Subcutaneous abdominal adipose tissue (tissue), 5 donors: Measurements from ENCODE around the gene HOXA10.

Source experiments
- H3K27ac ChIP-seq: one replicate; pipeline ENCODE4 v1.7.0; 2013; ENCODE audit warnings: low read depth, mild to moderate bottlenecking, inconsistent platforms, low read length, moderate library complexity
- H3K27me3 ChIP-seq, 5 donors: one replicate each; pipeline ENCODE4 v1.7.0; 2013; ENCODE audit warnings: low read length in 5 of 5, inconsistent platforms in 1 of 5; ENCODE audit not compliant: control insufficient read depth in 5 of 5, insufficient read depth in 4 of 5
- H3K36me3 ChIP-seq, 5 donors: one replicate each; pipeline ENCODE4 v1.7.0; 2013; ENCODE audit warnings: low read length in 5 of 5; ENCODE audit not compliant: control insufficient read depth in 5 of 5, insufficient read depth in 5 of 5
- H3K4me1 ChIP-seq, 5 donors: one replicate each; pipeline ENCODE4 v1.7.0; 2013; ENCODE audit warnings: low read length in 5 of 5, mild to moderate bottlenecking in 3 of 5, moderate library complexity in 1 of 5; ENCODE audit not compliant: control insufficient read depth in 5 of 5, insufficient read depth in 5 of 5
- H3K4me3 ChIP-seq, 5 donors: one replicate each; pipeline ENCODE4 v1.7.0; 2013; ENCODE audit warnings: low read length in 5 of 5, low read depth in 1 of 5
- H3K9ac ChIP-seq, 5 donors: one replicate each; pipeline ENCODE4 v1.7.0; 2013; ENCODE audit warnings: low read length in 5 of 5, mild to moderate bottlenecking in 4 of 5, moderate library complexity in 3 of 5
- H3K9me3 ChIP-seq, 5 donors: one replicate each; pipeline ENCODE4 v1.7.0; 2013; ENCODE audit warnings: low read length in 5 of 5; ENCODE audit not compliant: control insufficient read depth in 5 of 5
- donor health status: healthy.
- donor health status: healthy.
- donor health status: healthy.
- donor health status: healthy.
- donor health status: healthy.

Gene HOXA10

GRCh38 chr7:27124096-27124901, 49.8 kb downstream of the HOXA10 start:
- H3K9ac ChIP-seq: no peak overlapping the region
- H3K9me3 ChIP-seq: no peaks in the 10 kb centered on the region
- no peak overlapping the region for H3K4me3 ChIP-seq
- H3K27me3 ChIP-seq: no peaks in the 10 kb centered on the region
- peaks cover 5 to 27% (median 22%) of the 10 kb centered on the region in 5 donors for H3K36me3 ChIP-seq
- peaks cover 11 to 92% (median 69%) of the 10 kb centered on the region in 5 donors for H3K4me1 ChIP-seq
- H3K27ac ChIP-seq: peak overlapping the region; percentile 61

GRCh38 chr7:27123477-27124053, 50.6 kb downstream of the HOXA10 start:
- Histone ChIP-seq H3K36me3 (peaks cover 5 to 26% (median 19%) of the 10 kb centered on the region in 5 donors), H3K4me1 (peaks cover 11 to 92% (median 69%) of the 10 kb centered on the region in 5 donors), H3K4me3 (no peak overlapping the region), H3K27me3 (no peaks in the 10 kb centered on the region), H3K9me3 (no peaks in the 10 kb centered on the region), H3K9ac (no peak overlapping the region), H3K27ac (peak overlapping the region; percentile 61)

GRCh38 chr7:27123007-27123476, 51.1 kb downstream of the HOXA10 start:
- Histone ChIP-seq H3K27me3 (no peaks in the 10 kb centered on the region), H3K9ac (no peak overlapping the region), H3K4me1 (peaks cover 10 to 92% (median 68%) of the 10 kb centered on the region in 5 donors), H3K36me3 (peaks cover 5 to 28% (median 19%) of the 10 kb centered on the region in 5 donors), H3K9me3 (no peaks in the 10 kb centered on the region), H3K4me3 (no peak overlapping the region), H3K27ac (peak overlapping the region; percentile 61)

DNA sequence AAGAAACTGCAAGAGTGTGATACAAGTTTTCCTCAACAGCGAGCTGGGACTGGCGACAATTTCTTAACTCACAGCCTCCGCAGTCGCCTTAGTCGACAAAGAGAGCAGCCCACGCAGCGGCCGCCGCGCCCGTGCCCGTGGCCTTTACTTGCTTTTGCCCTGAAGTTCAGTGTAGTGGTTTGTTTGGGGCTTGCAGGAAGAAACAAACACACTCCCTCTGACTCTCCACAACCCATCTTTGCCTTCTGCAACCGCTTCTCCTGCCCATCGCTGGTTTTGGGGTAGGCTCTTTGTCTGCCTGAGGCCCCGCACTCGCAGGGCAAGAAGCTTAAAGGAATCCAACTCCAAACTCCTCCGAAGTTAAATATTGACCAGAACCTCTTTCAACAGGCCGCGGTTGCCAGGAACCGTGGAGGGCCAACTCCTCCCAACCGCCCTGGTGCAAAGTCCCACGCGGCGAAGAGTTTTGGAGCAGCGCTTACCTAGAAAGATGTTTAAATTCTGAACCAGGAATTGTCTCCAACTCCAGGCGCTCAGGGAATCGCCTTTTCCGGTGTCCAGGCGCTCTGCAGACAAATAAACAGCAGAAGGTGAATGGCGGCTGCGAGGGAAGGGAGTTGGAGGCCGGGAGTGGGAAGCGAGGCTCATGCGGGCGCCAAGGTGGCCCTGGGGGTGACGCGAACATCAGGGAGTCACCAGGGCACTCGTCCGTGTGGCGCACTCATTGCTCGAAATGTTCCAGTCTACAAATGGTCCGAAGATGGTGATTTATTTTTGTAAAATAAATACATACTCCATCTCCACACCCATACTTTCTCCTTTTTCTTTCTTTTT, 51.8 kb downstream of the HOXA10 start:
- Histone ChIP-seq H3K4me3 (peak overlapping the region in 1 of 5 donors; percentile 17), H3K9me3 (no peaks in the 10 kb centered on the region), H3K4me1 (peaks cover 7 to 92% (median 63%) of the 10 kb centered on the region in 5 donors), H3K27me3 (no peaks in the 10 kb centered on the region), H3K9ac (no peak overlapping the region), H3K27ac (peak overlapping the region; percentile 61), H3K36me3 (peaks cover 5 to 28% (median 19%) of the 10 kb centered on the region in 5 donors)

- peaks cover 5 to 28% (median 19%) of the 10 kb centered on the region in 5 donors for H3K36me3 ChIP-seq
- H3K4me3 ChIP-seq: peak overlapping the region in 1 of 5 donors; percentile 17
- peak overlapping the region; percentile 61 for H3K27ac ChIP-seq
- H3K27me3 ChIP-seq: no peaks in the 10 kb centered on the region
- H3K4me1 ChIP-seq: peaks cover under 1 to 92% (median 63%) of the 10 kb centered on the region in 5 donors
- no peak overlapping the region for H3K9ac ChIP-seq
- no peaks in the 10 kb centered on the region for H3K9me3 ChIP-seq
Measured at GRCh38 chr7:27121684-27122076, 52.4 kb downstream of the HOXA10 start.
